GM12873 (cell line): Measurements from ENCODE around the gene SPRED2.

Source experiments
- CTCF ChIP-seq: IDR thresholded peaks from 2 replicates; pipeline ENCODE4 v1.5.1; 2012; ENCODE audit warnings: low read depth, mild to moderate bottlenecking, moderate library complexity, low read length, control low read depth; ENCODE audit not compliant: insufficient read depth; ENCODE audit errors: missing control alignments

SPRED2 gene

DNA sequence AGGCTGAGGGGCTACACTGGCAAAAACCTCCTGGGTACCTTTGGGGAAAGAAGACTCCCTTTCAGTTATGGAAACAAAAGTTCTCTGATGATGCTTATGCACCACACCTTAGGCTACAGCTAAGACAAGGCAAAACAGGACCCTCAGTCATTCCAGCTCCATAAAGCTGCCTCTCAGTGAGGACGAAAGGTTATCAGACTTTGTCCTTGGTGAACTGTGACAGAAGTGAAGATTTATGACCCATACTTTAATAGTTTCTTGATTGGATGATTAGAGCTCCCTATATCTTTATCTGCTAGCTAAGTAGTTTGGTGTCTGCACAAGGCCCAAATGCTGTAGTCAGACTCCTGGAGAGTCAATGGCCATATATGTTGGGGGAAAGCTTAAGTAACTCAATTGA, 40.6 kb upstream of the SPRED2 start:
- TF ChIP-seq CTCF, result no peak

DNA sequence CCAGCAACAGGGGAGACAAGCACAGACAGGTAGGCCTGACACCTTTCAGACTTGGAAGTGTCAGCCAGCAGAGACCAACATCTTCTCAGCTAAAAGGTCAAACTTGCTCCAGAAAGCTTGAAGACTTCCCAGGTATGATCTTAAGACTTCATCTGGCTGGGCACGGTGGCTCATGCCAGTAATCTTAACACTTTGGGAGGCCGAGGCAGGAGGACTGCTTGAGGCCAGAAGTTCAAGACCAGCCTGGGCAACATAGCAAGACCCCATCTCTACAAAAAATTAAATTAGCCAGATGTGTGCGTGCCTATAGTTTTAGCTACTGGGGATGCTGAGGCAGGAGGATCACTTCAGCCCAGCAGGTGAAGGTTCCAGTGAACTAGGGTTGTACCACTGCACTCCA, 39.0 kb upstream of the SPRED2 start:
- no peak for TF ChIP-seq CTCF

GRCh38 chr2:65466551-65466950, 34.2 kb upstream of the SPRED2 start:
- TF ChIP-seq CTCF, result no peak

- no peak for TF ChIP-seq CTCF
Measured at GRCh38 chr2:65465857-65466256, 33.5 kb upstream of the SPRED2 start.

DNA sequence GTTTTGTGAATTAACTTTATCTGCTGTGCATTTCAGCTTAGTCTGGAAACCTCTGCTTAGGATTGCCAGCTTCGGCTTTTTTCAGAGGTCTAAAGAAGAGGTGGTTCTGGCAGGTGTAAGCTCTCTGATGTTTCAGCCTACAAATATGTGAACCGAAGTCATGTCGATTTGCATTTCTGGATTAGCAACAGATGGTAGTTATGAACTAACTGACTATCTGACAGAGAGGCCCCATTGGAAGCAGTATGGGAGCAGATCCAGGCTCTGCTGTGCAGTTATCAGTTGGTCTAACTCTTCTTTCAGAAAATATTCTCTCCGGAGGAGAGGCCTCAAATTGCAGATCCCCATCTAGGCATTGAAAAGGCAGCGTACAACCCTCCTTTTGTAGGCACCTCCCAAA, 32.7 kb upstream of the SPRED2 start:
- TF ChIP-seq CTCF, result no peak

- no peak for TF ChIP-seq CTCF
Measured at GRCh38 chr2:65464604-65465003, 32.2 kb upstream of the SPRED2 start.

DNA sequence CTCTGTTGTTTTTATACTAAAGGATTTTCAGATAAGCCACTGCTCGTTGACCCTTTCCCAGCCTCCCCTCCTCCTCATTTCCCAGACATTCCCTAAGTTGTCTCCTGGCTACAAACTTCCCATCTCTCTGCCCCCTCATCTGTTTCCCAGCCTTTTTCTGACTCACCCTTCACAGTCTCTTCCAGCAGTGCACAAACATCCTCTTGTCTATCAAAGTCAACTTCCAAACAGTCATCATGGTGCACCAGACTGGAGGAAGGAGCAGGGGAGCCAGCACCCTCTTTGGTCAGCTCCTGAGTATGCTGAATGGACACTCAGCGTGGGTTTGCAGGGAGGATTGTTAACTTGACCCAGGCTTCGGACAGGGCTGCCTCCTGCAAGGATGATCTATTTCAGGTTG, 26.6 kb upstream of the SPRED2 start:
- TF ChIP-seq CTCF, result no peak

- no peak for TF ChIP-seq CTCF
Measured at GRCh38 chr2:65456886-65457285, 24.5 kb upstream of the SPRED2 start.
